Mucosa of gallbladder (tissue), 1 donor: ENCODE results near the gene PPP1R12B. TPM values are rescaled to one million over a fixed set of nuclear protein-coding genes. Genes with fewer than 3 reads are reported as not detected.
"Not testable (repeated sequence)": the region's sequence is repeated elsewhere in the genome, so short reads cannot be mapped to it uniquely, and the experiment has no call there.

ENCODE experiments used
- DNase-seq: peaks from one replicate; pipeline ENCODE4 v3.0.0-alpha.2; 2020; ENCODE audit warnings: low spot score
- total RNA-seq: library from RNA; stranded (reverse); gene quantifications from one replicate; pipeline ENCODE4 v1.2.1, GENCODE V29; 2021
- donor health status: DM: no; HTN: no; CAD: no.

PPP1R12B gene
- total RNA-seq, 1 donor from 2014 or later, result 194 TPM

DNA sequence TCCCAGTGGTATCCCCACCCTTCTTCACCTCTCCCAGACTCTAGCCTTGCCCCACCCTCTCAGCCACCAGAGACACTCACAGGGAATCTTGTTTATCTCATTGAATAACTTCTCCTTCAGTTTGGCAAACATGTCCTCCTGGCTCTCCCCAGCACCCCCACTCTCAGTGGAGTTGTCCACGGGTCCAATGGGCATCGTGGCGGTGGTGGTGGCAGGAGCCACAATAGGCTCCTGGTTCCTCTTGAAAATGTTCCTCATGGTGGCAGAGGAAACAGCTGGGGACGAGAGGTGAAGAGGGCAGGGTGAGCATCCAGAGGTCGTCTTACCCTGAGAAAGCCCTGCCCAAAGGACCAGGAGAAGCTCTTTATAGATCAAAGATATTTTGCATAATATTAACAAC lies 257.0 kb downstream of the PPP1R12B start:
- DNase-seq, result no peak

DNA sequence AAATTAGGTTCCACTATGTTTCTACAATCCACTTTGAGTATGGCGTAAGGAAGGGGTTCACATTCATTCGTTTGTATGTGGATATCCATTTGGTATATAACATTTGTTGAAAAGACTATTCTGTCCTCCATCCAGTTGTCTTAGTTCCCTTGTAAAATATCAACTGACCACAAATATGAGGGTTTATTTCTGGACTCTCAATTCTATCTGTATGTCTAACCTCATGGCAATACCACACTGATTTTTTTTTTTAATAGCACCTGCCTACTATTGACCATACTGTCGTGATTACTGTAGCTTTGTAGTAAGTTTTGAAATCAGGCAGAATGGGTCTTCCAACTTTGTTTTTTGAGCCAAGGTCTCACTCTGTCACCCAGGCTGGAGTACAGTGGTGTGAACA lies 263.5 kb downstream of the PPP1R12B start:
- not testable (repeated sequence) for DNase-seq

DNA sequence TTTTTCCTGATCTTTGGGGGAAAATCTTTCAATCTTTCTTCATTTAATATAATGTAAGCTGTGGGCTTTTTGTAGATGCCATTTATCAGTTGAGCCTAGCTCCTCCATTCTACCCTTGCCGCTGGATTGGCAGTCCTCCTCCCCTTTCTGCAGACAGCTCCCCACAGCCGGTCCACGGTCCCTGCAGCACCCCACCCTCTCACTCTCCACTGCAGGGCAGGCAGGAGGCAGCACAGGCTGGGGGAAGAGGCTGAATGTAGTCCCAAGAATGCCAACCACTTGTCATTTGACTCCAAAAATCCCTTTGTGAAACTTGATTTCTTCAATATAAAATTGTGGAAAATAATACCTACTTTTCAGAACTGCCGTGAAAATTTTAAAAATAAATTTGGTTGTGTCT lies 265.1 kb downstream of the PPP1R12B start:
- DNase-seq, result no peak

DNA sequence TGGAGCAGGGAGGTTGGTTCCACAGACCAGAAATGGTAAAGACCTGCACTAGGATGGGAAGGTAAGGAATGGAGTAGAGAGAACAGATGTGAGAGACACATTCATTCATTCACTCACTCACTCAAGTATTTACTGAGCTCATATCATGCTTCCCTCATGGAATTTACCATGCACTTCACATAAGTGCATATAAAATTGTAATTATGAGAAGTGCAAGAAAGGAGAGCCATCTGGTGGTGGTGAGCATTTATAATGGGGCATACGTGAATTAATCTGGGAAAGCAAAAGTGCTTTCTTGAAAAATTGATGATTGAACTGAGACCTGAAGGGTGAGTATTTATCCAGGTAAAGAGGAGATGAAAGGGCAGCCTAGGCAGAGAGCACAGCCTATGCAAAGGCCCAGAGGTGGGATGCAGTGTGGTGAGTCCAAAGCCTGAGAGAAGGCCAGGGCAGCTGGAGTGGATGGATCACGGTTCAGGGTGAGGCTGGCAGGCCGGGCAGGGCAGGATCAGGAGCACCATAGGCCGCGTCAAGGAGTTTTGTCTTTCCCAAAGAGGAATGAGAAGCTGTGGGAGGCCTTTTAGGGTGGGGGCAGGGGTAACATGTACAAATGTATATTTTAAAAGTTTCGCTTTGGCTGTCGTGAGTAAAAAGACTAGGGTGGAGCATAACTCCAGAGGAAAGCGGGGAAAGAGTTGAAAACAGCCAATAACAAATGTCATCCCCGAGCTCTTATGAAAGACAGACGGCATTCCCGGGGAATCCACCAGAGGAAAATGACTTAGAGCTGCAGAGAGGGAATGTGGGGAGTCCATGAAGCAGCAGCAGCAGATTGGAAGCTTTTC lies 266.1 kb downstream of the PPP1R12B start:
- not testable (repeated sequence) for DNase-seq

DNA sequence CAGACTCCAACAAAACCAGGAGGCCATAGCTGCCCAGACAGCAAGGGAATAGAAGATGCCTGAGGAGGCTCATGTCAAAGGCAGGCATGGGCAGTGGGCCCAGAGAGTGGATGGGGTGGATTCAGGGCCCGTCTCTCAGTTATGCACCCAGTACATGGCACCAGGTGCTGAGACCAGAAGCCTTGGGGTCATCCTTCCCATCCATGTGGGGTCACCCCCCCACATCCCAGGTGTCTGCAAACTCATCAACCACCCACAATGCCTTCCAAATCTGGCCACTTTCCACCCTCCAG lies 266.7 kb downstream of the PPP1R12B start:
- not testable (repeated sequence) for DNase-seq

DNA sequence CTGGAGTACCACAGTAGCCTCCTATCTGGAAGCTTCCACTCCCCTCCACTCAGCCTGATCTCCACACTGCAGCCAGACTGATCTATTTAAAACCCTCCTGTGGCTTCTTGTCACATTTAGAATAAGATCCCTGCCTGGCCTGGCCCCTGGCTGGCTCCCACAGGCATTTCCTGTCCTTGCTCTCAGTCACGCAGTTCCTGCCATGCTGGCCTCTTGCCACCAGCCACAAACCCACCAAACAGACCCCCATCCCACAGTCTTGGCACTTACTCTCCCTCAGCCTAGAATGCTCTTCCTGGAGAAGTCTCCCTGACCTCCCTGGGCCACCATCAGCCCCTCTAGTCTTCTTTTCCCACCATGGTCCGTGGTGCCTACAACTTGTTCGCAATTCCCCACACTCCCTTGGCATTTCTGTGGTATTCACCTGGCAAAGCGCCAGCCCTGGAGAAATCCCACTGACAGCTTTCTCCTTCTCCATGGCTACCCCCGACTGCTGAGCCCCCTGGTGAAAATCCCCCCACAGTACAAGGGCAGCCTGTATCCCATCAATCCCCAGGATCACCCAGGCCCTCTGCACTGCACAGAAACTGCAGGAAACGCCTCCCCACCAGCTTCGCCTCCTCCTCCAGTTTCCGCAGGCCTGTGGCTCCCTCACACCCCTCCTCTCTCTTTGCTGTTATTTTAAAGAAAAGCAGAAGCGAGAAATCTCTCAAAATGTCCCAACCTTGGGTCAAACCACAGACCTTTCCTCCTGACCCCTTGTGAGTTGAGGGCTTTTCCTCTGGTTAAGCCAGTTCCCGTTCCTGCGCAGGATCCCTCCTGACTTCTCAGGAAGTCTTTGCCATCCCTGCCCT lies 267.2 kb downstream of the PPP1R12B start:
- DNase-seq, result no peak

DNA sequence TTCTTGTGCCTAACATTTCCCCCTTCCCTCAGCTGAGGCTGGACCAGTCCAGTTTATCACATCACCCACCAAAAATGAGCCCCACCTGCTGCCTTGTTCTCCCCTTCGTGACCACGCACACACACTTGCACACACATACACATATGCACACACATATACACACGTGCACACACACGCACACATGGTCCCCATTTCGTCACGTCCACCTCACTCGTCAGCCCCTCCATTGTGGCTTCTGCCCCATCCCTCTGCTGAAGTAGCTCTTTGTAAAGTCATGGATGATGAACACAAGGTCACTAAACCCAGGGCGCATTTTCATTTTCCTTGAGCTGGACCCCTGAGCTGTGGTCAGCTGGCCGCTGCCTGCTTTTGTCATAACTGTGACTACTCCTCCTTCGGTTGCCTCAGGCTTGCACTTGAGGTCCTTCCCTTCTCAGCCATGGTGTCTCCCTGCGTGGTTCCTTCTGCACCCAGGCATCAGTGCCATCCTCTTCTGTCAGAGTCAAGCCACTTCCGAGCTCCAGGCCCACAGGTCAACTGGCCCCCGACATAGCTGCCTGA lies 267.9 kb downstream of the PPP1R12B start:
- no peak for DNase-seq

DNA sequence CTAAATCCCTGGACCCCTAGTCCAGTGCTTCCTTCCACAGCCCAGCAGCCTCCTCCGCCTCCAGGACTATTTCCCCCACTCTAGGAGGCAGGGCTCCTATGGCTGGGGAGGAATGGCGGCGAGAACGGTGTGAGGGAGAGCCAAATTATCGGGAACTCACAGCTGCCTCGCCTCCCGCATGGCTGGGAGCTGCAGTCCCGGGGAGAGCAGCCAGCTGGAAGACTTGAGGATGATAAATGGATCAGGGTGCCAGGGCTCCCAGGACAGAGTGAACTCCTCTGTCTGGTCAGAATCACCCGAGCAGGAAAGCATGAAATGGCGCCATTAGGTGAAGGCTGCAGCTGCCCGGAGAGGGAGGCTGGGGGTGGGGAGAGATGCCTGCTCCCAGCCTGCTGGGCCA lies 270.5 kb downstream of the PPP1R12B start:
- not testable (repeated sequence) for DNase-seq

DNA sequence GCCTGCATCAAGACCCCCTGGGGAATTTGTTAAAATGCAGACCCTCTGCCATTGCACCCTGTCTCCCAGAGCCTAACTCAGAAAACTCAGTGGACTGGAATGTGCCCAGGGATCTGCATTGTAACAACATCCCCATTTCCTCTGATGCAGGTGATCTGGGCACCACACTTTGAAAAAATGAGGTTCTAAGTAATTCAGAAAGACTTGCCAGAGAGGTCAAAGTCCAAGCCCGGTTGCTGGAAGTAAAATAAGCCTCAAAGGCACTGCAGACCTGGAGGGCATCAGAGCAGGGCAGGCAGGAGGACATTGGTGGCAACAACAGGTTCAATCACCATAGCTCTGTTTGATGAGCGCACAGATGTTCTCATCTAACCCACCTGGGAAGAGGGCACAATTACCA lies 271.0 kb downstream of the PPP1R12B start:
- DNase-seq, result peak; percentile 48

DNA sequence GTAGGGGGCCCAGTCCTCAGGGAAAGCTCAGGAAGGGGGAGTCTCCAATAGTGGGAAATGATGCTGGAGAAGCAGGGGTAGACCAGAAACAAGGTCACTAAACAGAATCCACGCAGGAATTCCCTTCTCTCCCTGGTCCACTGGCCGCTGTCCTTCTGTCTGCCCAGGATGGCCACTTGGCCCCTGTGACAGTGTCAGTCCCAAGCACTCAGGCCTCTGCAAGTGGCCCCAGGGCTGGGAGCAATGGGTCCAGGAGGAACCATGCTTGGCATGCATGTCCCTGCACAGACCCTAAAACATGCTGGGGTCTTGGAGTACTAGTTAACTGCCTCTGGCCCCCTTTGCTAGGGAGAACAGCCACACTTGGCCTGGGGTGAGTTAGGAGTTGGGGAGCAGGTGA lies 271.5 kb downstream of the PPP1R12B start:
- not testable (repeated sequence) for DNase-seq

DNA sequence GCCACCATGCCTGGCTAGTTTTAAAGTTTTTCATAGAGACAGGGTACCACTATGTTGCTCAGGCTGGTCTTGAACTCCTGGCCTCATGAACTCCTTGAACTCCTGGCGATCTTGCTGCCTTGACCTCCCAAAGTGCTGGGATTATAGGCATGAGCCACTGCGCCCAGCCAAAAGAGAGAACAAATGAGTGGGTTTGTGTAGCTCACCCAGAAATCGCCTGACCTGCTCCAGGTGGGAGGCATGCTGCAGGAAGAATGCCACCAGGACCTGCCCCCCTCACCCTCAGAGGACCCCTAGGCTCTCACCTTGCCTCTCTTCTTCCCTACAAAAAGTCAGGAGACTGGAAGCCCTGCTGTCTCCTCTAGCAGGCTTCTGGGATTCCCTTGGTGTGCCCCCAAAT lies 272.9 kb downstream of the PPP1R12B start:
- no peak for DNase-seq

DNA sequence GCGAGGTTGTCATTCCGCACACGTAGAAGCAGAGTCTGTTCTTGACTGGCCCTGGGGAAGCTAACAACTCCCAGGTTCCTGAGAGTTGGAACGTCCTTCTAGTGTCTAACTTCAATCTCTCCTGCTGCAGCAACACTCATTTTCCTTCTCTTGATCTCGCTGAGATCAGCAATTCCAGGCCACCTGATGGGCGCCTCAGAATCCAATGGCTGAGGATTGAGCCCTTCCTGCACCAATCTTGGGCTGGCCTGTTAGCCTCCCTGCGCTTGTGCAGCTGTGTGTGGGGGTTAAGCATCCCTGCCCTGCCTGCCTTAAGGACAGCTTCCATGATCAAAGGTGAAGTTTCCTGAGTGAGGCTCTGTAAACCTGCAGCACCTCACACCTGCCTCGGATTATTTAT lies 273.9 kb downstream of the PPP1R12B start:
- no peak for DNase-seq

DNA sequence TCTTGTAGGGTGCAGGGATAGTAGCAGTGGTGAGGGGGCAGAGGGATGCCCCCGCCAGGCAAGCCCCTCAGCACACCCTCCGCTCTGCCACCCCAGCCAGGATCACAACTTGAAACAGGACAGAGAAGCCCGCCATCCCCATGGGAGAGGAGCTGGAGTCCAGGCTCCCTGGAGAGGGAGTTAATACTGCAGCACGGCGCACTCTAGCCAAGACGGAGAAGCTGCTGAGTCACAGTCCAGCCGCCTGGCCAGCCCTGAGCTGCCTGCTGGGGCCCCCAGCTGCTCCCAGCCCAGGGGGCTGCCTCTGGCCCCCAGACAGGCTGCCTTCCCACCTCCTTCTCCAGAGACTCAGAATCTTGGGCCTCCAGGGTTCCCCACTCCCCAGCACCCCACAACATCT lies 274.6 kb downstream of the PPP1R12B start:
- no peak for DNase-seq

DNA sequence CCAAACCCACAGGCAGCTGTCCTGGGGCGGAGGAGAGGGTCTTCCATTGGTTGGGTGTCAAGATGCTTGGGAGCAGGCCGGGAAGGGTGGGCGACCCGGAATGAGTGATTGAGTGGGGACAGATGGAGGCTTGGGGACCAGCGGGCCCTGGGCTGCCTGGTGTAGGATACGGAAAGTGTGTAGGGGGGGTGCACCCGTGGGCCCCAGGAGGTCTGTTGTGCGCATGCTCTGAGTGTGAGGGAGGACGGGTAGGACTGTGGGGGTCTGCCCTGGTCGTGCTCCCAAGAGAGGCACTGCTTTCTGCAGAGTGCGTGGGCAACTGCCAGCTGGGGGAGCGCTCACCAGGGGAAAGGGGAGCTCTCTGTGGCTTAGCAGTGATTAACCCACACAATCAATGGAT lies 275.0 kb downstream of the PPP1R12B start:
- DNase-seq, result not testable (repeated sequence)

DNA sequence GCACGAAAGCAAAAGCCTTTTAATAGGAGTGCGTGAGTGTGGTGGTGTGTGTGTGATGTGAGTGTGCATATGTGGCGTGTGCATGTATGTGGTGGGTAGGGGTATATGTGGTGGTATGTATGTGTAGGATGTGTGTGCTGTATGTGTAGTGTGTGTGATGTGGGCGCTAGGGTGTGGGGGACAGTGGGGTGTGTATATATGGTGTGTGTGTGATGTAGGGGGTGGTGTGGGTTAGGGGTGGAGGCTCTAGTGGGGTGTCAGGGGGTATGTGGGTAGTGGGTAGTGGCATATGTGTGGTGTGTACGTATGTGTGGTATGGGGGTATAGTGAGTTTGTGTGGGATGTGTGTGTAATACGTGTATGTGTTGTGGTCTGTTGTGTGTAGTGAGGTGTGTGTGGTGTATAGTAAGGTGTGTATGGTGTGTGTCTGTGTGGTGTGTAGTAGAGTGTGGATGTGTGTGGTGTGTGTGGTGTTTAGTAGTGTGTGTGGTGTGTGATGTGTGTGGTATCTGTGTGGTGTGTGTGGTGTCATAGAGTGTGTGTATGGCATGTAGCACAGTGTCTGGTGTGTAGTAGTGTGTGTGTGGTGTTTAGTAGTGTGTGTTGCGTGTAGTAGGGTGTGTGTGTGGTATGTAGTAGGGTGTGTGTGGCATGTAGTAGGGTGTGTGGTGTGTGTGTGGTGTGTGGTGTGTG lies 275.7 kb downstream of the PPP1R12B start:
- no peak for DNase-seq

DNA sequence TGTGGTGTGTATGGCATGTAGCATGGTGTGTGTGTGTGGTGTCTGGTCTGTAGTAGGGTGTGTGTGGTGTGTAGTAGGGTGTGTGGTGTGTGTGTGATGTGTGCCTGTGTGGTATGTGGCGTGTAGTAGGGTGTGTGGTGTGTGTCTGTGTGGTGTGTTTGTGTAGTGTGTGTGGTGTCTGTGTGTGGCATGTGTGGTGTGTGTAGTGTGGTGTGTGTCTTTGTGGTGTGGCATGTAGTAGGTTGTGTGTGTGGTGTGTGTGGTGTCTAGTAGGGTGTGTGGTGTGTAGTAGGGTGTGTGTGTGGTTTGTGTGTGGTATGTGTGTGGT lies 276.2 kb downstream of the PPP1R12B start:
- no peak for DNase-seq

DNA sequence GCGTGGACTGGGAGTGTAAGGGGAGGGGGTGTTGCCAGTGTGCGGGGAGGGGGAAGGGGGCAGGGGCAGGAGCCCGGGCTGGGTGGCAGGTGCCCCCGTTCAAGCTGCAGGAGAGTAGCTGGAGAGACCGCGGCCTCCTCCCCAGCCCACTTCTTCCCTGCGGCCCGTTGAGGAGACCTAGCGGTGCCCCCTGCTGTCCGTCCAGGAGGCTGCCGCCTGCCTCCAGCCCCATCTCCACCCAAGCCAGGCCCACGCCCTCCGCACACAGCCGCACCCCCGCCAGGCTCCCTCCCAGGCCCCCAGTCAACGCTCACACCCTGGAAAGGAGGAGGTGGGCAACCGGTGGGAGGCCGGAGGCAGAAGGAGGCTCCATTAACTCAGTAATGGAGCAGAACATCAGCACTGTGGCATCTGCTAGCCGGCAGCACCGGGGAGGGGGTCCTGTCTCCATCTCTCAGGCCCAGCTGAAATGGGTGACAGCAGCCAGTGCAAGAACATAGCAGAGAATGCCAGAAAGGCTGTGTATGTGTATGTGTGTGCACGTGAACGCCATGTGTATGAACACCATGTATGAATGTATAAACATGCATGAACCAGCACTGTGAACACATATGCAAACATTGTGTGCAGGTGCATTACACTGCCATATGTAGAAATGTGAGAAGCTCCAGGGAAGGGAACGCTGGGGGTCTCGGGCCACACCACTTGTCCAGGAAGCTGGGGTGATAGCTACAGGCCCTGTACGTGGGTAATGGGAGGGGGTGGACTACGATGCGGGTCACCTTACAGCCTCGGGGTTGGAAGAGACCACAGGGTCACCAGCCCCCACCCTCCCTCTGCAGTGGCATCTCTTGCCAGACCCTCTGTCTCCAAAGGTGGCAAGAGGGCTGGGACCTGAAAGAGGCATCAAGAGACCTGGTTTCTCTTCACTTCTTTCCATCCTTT lies 277.2 kb downstream of the PPP1R12B start:
- peak; percentile 60 for DNase-seq

DNA sequence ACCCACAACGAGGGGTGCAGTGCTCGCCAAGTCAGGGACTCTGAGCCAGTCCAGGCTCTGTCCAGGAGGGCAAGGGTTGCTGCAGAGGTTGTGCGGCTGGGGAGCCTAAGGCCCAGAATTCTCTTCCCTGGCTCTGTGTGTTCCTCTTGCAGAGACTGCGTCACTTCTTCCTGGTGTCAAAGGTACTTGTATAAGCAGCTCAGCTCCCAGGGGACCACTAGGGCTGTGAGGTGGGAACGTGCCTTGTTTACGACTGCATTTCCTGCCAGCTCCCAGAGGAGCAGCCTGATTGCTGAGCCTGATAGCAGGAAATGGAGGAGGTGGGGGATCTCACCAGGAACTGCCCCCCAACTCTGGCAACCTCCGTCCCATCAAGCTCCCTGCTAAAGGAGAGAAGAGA lies 278.5 kb downstream of the PPP1R12B start:
- not testable (repeated sequence) for DNase-seq

DNA sequence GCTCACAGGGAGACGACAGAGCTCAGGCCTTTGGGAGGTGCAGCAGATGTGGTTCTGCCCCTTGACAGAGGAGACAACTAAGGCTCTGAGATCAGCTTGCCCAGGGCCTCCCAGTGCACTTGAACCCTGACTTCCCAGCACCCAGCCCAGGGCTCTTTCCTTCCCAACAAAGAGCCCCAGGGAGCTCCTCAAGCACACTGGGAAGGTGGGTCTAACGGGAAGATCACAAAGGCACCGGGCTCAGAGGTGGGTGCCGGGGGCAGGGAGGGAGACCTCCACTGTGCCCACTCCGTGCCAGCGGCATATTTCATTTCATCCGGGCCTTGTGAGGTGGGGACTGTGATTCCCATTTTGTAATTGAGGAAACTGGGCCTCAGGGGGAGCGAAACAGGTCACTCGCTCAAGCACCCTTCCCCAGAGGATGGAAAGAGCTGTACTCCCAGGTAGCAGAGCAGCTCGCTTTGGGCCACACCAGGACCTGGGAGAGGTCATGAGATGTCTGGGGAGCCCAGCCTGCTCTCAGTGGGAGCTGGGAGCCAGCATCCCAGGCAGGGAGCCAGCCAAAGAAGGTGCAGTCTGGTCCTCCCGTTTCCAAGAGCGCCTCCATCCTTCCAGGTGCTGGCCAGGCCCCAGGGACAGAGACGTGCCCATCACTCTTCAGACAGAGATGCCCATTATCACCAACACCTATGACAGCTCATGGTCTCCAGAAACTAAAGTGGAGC lies 279.5 kb downstream of the PPP1R12B start:
- no peak for DNase-seq

DNA sequence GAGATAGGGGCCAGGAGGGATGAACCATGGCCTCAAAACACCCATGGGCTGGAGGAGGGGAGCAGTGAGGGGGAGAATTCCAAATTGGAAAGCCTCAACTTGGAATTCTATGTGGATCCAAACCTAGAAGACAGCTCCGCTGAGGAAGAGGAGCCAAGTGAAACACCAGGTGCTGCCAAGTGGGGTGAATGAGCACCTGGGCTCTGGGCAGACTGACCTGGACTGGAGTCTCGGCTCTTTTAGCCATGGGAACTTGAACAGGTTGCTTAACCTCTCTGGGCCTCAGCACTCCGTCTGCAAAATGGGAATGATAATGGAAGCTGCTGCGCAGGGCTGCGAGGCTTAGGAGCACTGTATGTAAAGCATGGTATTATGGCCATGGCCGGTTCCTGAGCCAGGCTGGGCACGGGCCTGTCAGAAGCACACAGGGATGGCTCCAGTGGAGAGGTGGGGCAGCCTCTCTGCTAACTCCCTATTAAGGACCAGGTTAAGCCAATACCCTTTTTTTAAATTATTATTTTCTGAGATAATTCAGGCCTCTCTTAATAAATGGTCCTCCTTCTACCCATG lies 280.2 kb downstream of the PPP1R12B start:
- DNase-seq, result no peak
